ENCODE data around the gene NMRK2.

DNA sequence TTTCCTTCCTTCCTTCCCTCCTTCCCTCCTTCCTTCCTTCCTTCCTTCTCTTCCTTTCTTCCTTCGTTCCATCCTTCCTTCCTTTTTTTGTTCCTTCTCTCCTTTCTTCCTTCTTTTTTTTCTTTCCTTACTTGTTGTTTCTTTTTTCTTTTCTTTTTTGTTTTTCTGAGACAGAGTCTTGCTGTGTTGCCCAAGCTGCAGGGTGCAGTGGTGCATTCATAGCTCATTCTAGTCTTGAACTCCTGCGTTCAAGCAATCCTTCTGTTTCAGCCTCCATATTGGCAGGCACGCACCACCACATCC is 57.9 kb downstream of the NMRK2 start:
- TF ChIP-seq CTCF (IDR thresholded peaks at IDR 0.05) = no peak
- TF ChIP-seq POLR2AphosphoS5 (IDR thresholded peaks at IDR 0.05; ENCODE audit: insufficient read depth in 1 of 2, low read depth in 1 of 2) = no peak
